Measurements from ENCODE around the gene ADD3. TPM values are rescaled to one million over a fixed set of nuclear protein-coding genes. Genes with fewer than 3 reads are reported as not detected.

The ADD3 gene
- total and polyA plus RNA-seq, 2 donors (not counting 3 experiments of a cell fraction or from before 2014, with no cell fraction given) = 14.9 to 55.2 TPM

DNA sequence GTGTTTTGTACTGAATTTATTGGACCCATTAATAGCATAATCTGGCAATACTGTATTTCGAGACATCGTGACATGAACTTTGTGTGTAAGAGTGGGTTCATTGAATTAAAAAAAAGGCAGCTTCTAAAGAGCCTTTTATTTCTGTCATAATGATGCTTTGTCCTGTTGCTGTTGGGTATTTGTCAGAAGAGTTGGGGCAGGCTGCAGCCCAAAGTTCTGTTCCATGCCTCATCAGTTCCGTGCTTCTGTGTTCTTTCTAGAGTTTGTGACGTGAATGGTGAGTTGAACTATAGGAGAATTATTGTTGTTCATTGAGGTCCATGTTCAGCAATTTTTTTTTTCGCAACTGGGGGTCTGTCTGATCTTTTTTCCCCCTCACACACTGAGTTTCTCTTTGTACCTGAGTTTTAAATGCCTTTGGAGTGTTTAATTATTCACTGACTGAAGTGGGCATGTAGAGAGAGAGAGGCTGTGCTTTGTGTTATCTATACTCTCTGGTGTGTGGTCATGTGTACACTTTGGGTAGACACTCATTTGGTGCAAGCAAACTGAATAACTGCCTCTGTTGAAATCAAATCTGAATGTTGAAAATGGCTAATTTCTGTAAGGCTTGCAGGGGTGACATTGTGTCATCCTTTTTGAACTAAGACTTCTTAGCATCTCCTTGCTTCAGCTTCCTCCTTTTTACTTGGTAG is 69.8 kb downstream of the ADD3 start:
- TF ChIP-seq, protein P1, sequence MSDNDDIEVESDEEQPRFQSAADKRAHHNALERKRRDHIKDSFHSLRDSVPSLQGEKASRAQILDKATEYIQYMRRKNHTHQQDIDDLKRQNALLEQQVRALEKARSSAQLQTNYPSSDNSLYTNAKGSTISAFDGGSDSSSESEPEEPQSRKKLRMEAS (IDR thresholded peaks at IDR 0.05; ENCODE audit: insufficient read depth, insufficient read length) = no peak
- TF ChIP-seq JUN (IDR thresholded peaks at IDR 0.05; ENCODE audit: borderline replicate concordance, insufficient read depth, insufficient read length, low read depth) (no peak), POLR2AphosphoS5 (IDR thresholded peaks at IDR 0.05; ENCODE audit: insufficient read depth, low read depth, low read length) (no peak), EZH2 (IDR thresholded peaks at IDR 0.05; ENCODE audit: borderline replicate concordance, low read depth, low read length, severe bottlenecking) (no peak), POLR2A (IDR thresholded peaks at IDR 0.05; ENCODE audit: low read depth, low read length) (no peak), GATA2 (IDR thresholded peaks at IDR 0.05; ENCODE audit: insufficient read depth, insufficient read length, low read depth, low read length) (no peak), FOS (IDR thresholded peaks at IDR 0.05; ENCODE audit: borderline replicate concordance, insufficient read depth, low read length) (no peak), MYC (IDR thresholded peaks at IDR 0.05; ENCODE audit: low read depth, low read length) (no peak)
- TF ChIP-seq, protein P2, sequence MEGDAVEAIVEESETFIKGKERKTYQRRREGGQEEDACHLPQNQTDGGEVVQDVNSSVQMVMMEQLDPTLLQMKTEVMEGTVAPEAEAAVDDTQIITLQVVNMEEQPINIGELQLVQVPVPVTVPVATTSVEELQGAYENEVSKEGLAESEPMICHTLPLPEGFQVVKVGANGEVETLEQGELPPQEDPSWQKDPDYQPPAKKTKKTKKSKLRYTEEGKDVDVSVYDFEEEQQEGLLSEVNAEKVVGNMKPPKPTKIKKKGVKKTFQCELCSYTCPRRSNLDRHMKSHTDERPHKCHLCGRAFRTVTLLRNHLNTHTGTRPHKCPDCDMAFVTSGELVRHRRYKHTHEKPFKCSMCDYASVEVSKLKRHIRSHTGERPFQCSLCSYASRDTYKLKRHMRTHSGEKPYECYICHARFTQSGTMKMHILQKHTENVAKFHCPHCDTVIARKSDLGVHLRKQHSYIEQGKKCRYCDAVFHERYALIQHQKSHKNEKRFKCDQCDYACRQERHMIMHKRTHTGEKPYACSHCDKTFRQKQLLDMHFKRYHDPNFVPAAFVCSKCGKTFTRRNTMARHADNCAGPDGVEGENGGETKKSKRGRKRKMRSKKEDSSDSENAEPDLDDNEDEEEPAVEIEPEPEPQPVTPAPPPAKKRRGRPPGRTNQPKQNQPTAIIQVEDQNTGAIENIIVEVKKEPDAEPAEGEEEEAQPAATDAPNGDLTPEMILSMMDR (IDR thresholded peaks at IDR 0.05; ENCODE audit: extremely low read depth in 1 of 2, insufficient read depth in 1 of 2, low read depth in 1 of 2, low read length in 2 of 2) = no peak
- ChIA-PET POLR2A (interaction anchor here (1.3 kb wide), 2 partner anchors 70 to 142 kb away, joined by 3 to 6 read pairs; no protein-coding TSS in a partner anchor), CTCF (interaction anchor here (0.7 to 4.7 kb wide), 8 partner anchors 10 to 193 kb away, joined by 3 to 46 read pairs (median 4); no protein-coding TSS in a partner anchor)
- peak overlapping the region; percentile 42 for H3K9ac ChIP-seq (replicated peaks; ENCODE audit: extremely low read depth, insufficient read depth, low read length)
- DNase-seq (ENCODE audit: low read depth, low spot score) (no peak), FAIRE-seq (no peak)
- dilution Hi-C loops (cut with MboI; ENCODE audit: extremely low pct_ligation_motif_present, low sequenced_read_pairs) (no loop called here), intact Hi-C loops (cut with micrococcal nuclease) (loop anchor here (5.0 kb wide), 2 partner anchors 150 to 320 kb away; no protein-coding TSS in a partner anchor)
- BruUV-seq (replicated peaks) = TSS peak; percentile 39
- peak overlapping the region in 1 of 3 experiments; percentile 23 for H3K4me3 ChIP-seq (replicated peaks in 1 of 3; ENCODE audit: insufficient read depth in 1 of 3, low read depth in 1 of 3, low read length in 3 of 3)
- H3K9me1 ChIP-seq (replicated peaks; ENCODE audit: control insufficient read depth, extremely low read depth, insufficient read depth, low read length) = no peaks in the 10 kb centered on the region
- peak overlapping the region; percentile 69 for H3K4me2 ChIP-seq (ENCODE audit: insufficient read depth, low read length)
- H3K79me2 ChIP-seq (ENCODE audit: control insufficient read depth, insufficient read depth, low read length) = no peaks in the 10 kb centered on the region
- no peaks in the 10 kb centered on the region for H3K27me3 ChIP-seq (ENCODE audit: control insufficient read depth in 2 of 2, insufficient read depth in 2 of 2, low read length in 2 of 2)
- H3K9me3 ChIP-seq (replicated peaks; ENCODE audit: control insufficient read depth, insufficient read depth, low read length) = no peaks in the 10 kb centered on the region
- no peaks in the 10 kb centered on the region for H4K20me1 ChIP-seq (replicated peaks; ENCODE audit: control insufficient read depth, extremely low read depth, insufficient read depth, low read length)
- peak overlapping the region; percentile 83 for H3K27ac ChIP-seq (ENCODE audit: insufficient read depth, low read depth, low read length)
- H3K4me1 ChIP-seq (ENCODE audit: control insufficient read depth, extremely low read depth, insufficient read depth, low read length) = peaks cover 57% of the 10 kb centered on the region
- no peak overlapping the region for H2AFZ ChIP-seq (ENCODE audit: low read depth, low read length)
- no peaks in the 10 kb centered on the region for H3K36me3 ChIP-seq (ENCODE audit: control insufficient read depth in 2 of 2, extremely low read depth in 1 of 2, insufficient read depth in 2 of 2, low read length in 2 of 2)
